IMR-90 (cell line): ENCODE measurements around the gene ZNF547. TPM values are rescaled to one million over a fixed set of nuclear protein-coding genes. Genes with fewer than 3 reads are reported as not detected.

Experiments used
- ATAC-seq: fragments of 200-7000 bp; cut with Tn5 transposase; 2 replicates; pipeline ENCODE4 v1.9.1; 2020; ENCODE audit warnings: low read depth, mild to moderate bottlenecking, moderate library complexity
- BruUV-seq: library from RNA; stranded (reverse); fragments of 400-500 nt; replicated peaks from 2 replicates; lab custom pipeline; 2021; lab: Mats Ljungman, UMichigan
- CTCF ChIA-PET: fragments of 300-600 bp; formaldehyde crosslinking; extraction: SDS; loops from one replicate; lab custom pipeline; 2021; ENCODE audit warnings: antibody characterized with exemption; lab: Yijun Ruan, JAX
- POLR2A ChIA-PET: fragments of 300-600 bp; sonication (Branson Sonifier 250); formaldehyde crosslinking; loops from one replicate; lab custom pipeline; 2022; ENCODE audit warnings: antibody characterized with exemption; ENCODE audit not compliant: unreplicated experiment; lab: Charles Lee
- DNase-seq: peaks from one replicate; pipeline ENCODE4 v3.0.0; 2013
- H2AFZ ChIP-seq: replicated peaks from 2 replicates; pipeline ENCODE3; 2013; ENCODE audit warnings: low read length, mild to moderate bottlenecking; ENCODE audit not compliant: poor library complexity
- H2AK5ac ChIP-seq: 2 replicates; pipeline ENCODE4 v1.6.1; 2013; ENCODE audit warnings: low read depth, low read length, inconsistent platforms
- H2AK9ac ChIP-seq: replicated peaks from 2 replicates; pipeline ENCODE3; 2013; ENCODE audit warnings: mild to moderate bottlenecking, low read depth, low read length, moderate library complexity; ENCODE audit not compliant: poor library complexity
- H2BK120ac ChIP-seq: 2 replicates; pipeline ENCODE4 v1.6.1; 2013; ENCODE audit warnings: low read depth, low read length, inconsistent platforms
- H2BK15ac ChIP-seq: 3 replicates; pipeline ENCODE4 v1.6.1; 2013; ENCODE audit warnings: low read depth, low read length, inconsistent platforms
- H2BK20ac ChIP-seq: 2 replicates; pipeline ENCODE4 v1.6.1; 2013; ENCODE audit warnings: low read depth, mild to moderate bottlenecking, inconsistent platforms, low read length, moderate library complexity
- H2BK5ac ChIP-seq: 2 replicates; pipeline ENCODE4 v1.6.1; 2013; ENCODE audit warnings: mild to moderate bottlenecking, low read depth, low read length, inconsistent platforms; ENCODE audit not compliant: poor library complexity, severe bottlenecking
- H3K14ac ChIP-seq: replicated peaks from 2 replicates; pipeline ENCODE4 v1.6.1; 2013; ENCODE audit warnings: low read depth, low read length, inconsistent platforms
- H3K18ac ChIP-seq: 2 replicates; pipeline ENCODE4 v1.6.1; 2013; ENCODE audit warnings: low read depth, low read length, control low read depth
- H3K23ac ChIP-seq: 2 replicates; pipeline ENCODE4 v1.6.1; 2013; ENCODE audit warnings: low read depth, low read length, inconsistent platforms
- H3K27ac ChIP-seq: 2 replicates; pipeline ENCODE4 v1.5.1; 2013; ENCODE audit warnings: mild to moderate bottlenecking, control low read depth, low read length; ENCODE audit not compliant: insufficient read depth
- H3K27me3 ChIP-seq: 2 replicates; pipeline ENCODE4 v1.6.1; 2013; ENCODE audit warnings: low read length; ENCODE audit not compliant: control insufficient read depth, insufficient read depth
- H3K36me3 ChIP-seq: 2 replicates; pipeline ENCODE4 v1.6.1; 2013; ENCODE audit warnings: low read length, mixed read lengths; ENCODE audit not compliant: control insufficient read depth, insufficient read depth
- H3K4ac ChIP-seq: 2 replicates; pipeline ENCODE4 v1.6.1; 2013; ENCODE audit warnings: low read depth, low read length, inconsistent platforms
- H3K4me1 ChIP-seq: 2 replicates; pipeline ENCODE4 v1.6.1; 2013; ENCODE audit warnings: low read length, mixed read lengths; ENCODE audit not compliant: control insufficient read depth, insufficient read depth
- H3K4me2 ChIP-seq: 2 replicates; pipeline ENCODE4 v1.6.1; 2013; ENCODE audit warnings: low read depth, mild to moderate bottlenecking, control low read depth, low read length, moderate library complexity
- H3K4me3 ChIP-seq: 2 replicates; pipeline ENCODE4 v1.5.1; 2013; ENCODE audit warnings: low read depth, mild to moderate bottlenecking, control low read depth, low read length, moderate library complexity; ENCODE audit not compliant: insufficient read depth
- H3K56ac ChIP-seq: 2 replicates; pipeline ENCODE4 v1.6.1; 2013; ENCODE audit warnings: low read length, inconsistent platforms; ENCODE audit not compliant: insufficient read depth; ENCODE audit errors: extremely low read depth
- H3K79me1 ChIP-seq, 2 experiments: 2 replicates each; pipeline ENCODE4 v1.6.1; 2013; ENCODE audit warnings: low read length in 2 of 2, inconsistent platforms in 1 of 2, low read depth in 1 of 2
- H3K9ac ChIP-seq: 2 replicates; pipeline ENCODE4 v1.6.1; 2013; ENCODE audit warnings: low read depth, low read length, control low read depth
- H3K9me1 ChIP-seq: 2 replicates; pipeline ENCODE4 v1.6.1; 2013; ENCODE audit warnings: low read length, inconsistent platforms; ENCODE audit not compliant: insufficient read depth
- H3K9me3 ChIP-seq: 2 replicates; pipeline ENCODE4 v1.6.1; 2013; ENCODE audit warnings: low read length; ENCODE audit not compliant: control insufficient read depth, insufficient read depth
- H4K20me1 ChIP-seq: 2 replicates; pipeline ENCODE4 v1.6.1; 2013; ENCODE audit warnings: low read length, inconsistent platforms; ENCODE audit not compliant: insufficient read depth
- H4K5ac ChIP-seq: 2 replicates; pipeline ENCODE4 v1.6.1; 2013; ENCODE audit warnings: mild to moderate bottlenecking, low read depth, low read length, control low read depth
- H4K8ac ChIP-seq, 2 experiments: 2 replicates each; pipeline ENCODE4 v1.6.1; 2013; ENCODE audit warnings: low read depth in 2 of 2, low read length in 2 of 2, control low read depth in 1 of 2, inconsistent platforms in 1 of 2
- H4K91ac ChIP-seq: 2 replicates; pipeline ENCODE4 v1.6.1; 2013; ENCODE audit warnings: low read depth, low read length, inconsistent platforms; ENCODE audit not compliant: insufficient read depth
- BHLHE40 ChIP-seq: fragments of 150-350 bp; IDR thresholded peaks from 2 replicates; pipeline ENCODE4 v1.6.1; 2016; ENCODE audit warnings: mild to moderate bottlenecking, low read depth, low read length
- MAZ ChIP-seq: IDR thresholded peaks from 2 replicates; pipeline ENCODE4 v1.6.1; 2012; ENCODE audit warnings: low read depth, mild to moderate bottlenecking, low read length, improper control_type of control experiment, moderate library complexity, borderline replicate concordance
- MXI1 ChIP-seq: IDR thresholded peaks from 2 replicates; pipeline ENCODE4 v1.6.1; 2012; ENCODE audit warnings: low read depth, mild to moderate bottlenecking, low read length, moderate library complexity, borderline replicate concordance
- NFE2L2 ChIP-seq: fragments of 150-350 bp; IDR thresholded peaks from 2 replicates; pipeline ENCODE4 v1.6.1; 2016; ENCODE audit warnings: low read depth, mild to moderate bottlenecking, low read length
- WGBS, 2 experiments: methylation state at CpG; one replicate each; pipeline versions ENCODE4 v1.1.5 to v1.1.7; 2013; ENCODE audit warnings: missing lambda C conversion rate in 2 of 2; ENCODE audit not compliant: insufficient read length in 1 of 2; ENCODE audit errors: extremely low coverage in 2 of 2; 5-methylcytosine and 5-hydroxymethylcytosine counted together
- dilution Hi-C: fragments of 300-500 bp; cut with HindIII; formaldehyde crosslinking; loops from one replicate; pipeline ENCODE4 v1.14.3; 2018; ENCODE audit warnings: low sequenced_read_pairs; ENCODE audit not compliant: unreplicated experiment
- in situ Hi-C: fragments of 300-500 bp; cut with MboI; formaldehyde crosslinking; loops from 3 replicates; pipeline ENCODE4 v1.14.3; 2019; ENCODE audit warnings: low sequenced_read_pairs, inconsistent platforms, mixed read lengths
- intact Hi-C: fragments of 100-400 bp; cut with micrococcal nuclease; formaldehyde crosslinking; loops from 2 replicates; pipeline ENCODE4 v1.10.0; 2022
- polyA plus RNA-seq, 3 experiments: library from polyadenylated mRNA; depleted of rRNA; stranded (reverse); fragments of >200 nt; gene quantifications; 2 replicates each; pipeline ENCODE4 v1.2.3, GENCODE V29; 2012; ENCODE audit warnings: low replicate concordance in 1 of 3
- total RNA-seq: library from RNA; depleted of rRNA; stranded (reverse); fragments of >200 nt; gene quantifications from 2 replicates; pipeline ENCODE4 v1.2.3, GENCODE V29; 2012

Gene ZNF547
- total and polyA plus RNA-seq, 2 of the 4 experiments (the other 2 are of a cell fraction) = 2.1 to 5.6 TPM

GRCh38 chr19:57410877-57411671 is 47.7 kb downstream of the ZNF547 start, which contains the start of gene ZNF17 (continued):
- no peak; the same call in 1 of the 2 replicates for TF ChIP-seq MAZ
- peak; percentile 80 for TF ChIP-seq MXI1

- Histone ChIP-seq H3K9me1 (no peaks in the 10 kb centered on the region), H2AFZ (peak overlapping the region; percentile 58), H3K9me3 (peaks cover 18% of the 10 kb centered on the region), H3K27ac (no peak overlapping the region), H4K91ac (no peak overlapping the region), H4K8ac (no peak overlapping the region), H3K23ac (no peak overlapping the region), H3K79me1 (peaks cover 13 to 33% of the 10 kb centered on the region in 2 experiments), H2BK120ac (no peak overlapping the region), H3K36me3 (peaks cover 42% of the 10 kb centered on the region), H3K4ac (no peak overlapping the region), H3K4me1 (no peaks in the 10 kb centered on the region), H3K56ac (no peak overlapping the region), H3K4me3 (no peak overlapping the region), H2AK5ac (no peak overlapping the region), H2BK5ac (no peak overlapping the region), H3K18ac (no peak overlapping the region), H3K27me3 (no peaks in the 10 kb centered on the region), H4K20me1 (no peaks in the 10 kb centered on the region), H2AK9ac (no peak overlapping the region), H3K4me2 (no peak overlapping the region), H3K14ac (no peak overlapping the region), H2BK20ac (no peak overlapping the region), H4K5ac (no peak overlapping the region), H2BK15ac (no peak overlapping the region), H3K9ac (no peak overlapping the region)
- CTCF ChIA-PET = no interaction called here
- dilution Hi-C loops = no loop called here
- DNase-seq (no peak), ATAC-seq (no peak)
- no peak for TF ChIP-seq NFE2L2
- TF ChIP-seq BHLHE40 = no peak
- no CpG with 5 or more reads among the region's 4 CpGs for WGBS, 2 experiments
- no TSS peak for BruUV-seq
- in situ Hi-C loops = no loop called here
- intact Hi-C loops = no loop called here
- POLR2A ChIA-PET = no interaction called here
Observed at GRCh38 chr19:57419439-57419838, 56.1 kb downstream of the ZNF547 start.
